Activated CD4-positive, alpha-beta memory T cell treated with anti-CD3 and anti-CD28 coated beads for 36 hours (primary cell): ENCODE data around the gene KDM4B. TPM values are rescaled to one million over a fixed set of nuclear protein-coding genes. Genes with fewer than 3 reads are reported as not detected.
"Not testable (repeated sequence)": the region's sequence is repeated elsewhere in the genome, so short reads cannot be mapped to it uniquely, and the experiment has no call there.

ENCODE experiments used
- CTCF ChIA-PET: fragments of 350-600 bp; sonication (Branson Sonifier 250); formaldehyde crosslinking; loops from one replicate; lab custom pipeline; 2021; ENCODE audit warnings: antibody characterized with exemption, inconsistent platforms; lab: Charles Lee
- POLR2A ChIA-PET: fragments of 350-600 bp; sonication (Branson Sonifier 250); formaldehyde crosslinking; loops from one replicate; lab custom pipeline; 2021; ENCODE audit warnings: antibody characterized with exemption; lab: Charles Lee
- DNase-seq: peaks from one replicate; pipeline ENCODE4 v3.0.0-alpha.2; 2020
- H3K27ac Mint-ChIP-seq: one replicate; pipeline ENCODE4 v1.8.0; 2021; ENCODE audit warnings: mixed read lengths
- H3K27me3 Mint-ChIP-seq: one replicate; pipeline ENCODE4 v1.8.0; 2021; ENCODE audit warnings: mixed read lengths
- H3K36me3 Mint-ChIP-seq: one replicate; pipeline ENCODE4 v1.8.0; 2021; ENCODE audit warnings: mixed read lengths
- H3K4me1 Mint-ChIP-seq: one replicate; pipeline ENCODE4 v1.8.0; 2021; ENCODE audit warnings: low read depth, mixed read lengths
- H3K4me3 Mint-ChIP-seq: one replicate; pipeline ENCODE4 v1.8.0; 2021; ENCODE audit warnings: mild to moderate bottlenecking, mixed read lengths
- H3K9me3 Mint-ChIP-seq: one replicate; pipeline ENCODE4 v1.8.0; 2021; ENCODE audit warnings: mixed read lengths
- intact Hi-C: fragments of 100-400 bp; cut with micrococcal nuclease; formaldehyde crosslinking; loops from one replicate; pipeline ENCODE4 v1.15.1; 2023
- total RNA-seq, 2 experiments: library from RNA; stranded (reverse); gene quantifications; one replicate each; pipeline ENCODE4 v1.2.3, GENCODE V29; 2021

KDM4B gene
- total RNA-seq, 2 experiments from 2014 or later: 19.2 to 20.6 TPM

DNA sequence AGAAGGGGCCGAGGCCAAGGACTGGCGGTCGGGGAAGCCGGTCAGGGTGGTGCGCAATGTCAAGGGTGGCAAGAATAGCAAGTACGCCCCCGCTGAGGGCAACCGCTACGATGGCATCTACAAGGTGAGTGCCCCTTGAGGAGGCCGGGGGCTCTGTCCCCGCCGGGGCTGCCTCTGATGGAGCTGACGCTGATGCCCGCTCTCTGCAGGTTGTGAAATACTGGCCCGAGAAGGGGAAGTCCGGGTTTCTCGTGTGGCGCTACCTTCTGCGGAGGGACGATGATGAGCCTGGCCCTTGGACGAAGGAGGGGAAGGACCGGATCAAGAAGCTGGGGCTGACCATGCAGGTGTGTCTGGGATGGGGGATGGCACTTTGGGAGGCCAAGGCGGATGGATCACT is 18.3 kb upstream of the KDM4B start:
- intact Hi-C loops, CTCF ChIA-PET, H3K4me1 Mint-ChIP-seq, H3K27ac Mint-ChIP-seq, POLR2A ChIA-PET, H3K27me3 Mint-ChIP-seq, H3K9me3 Mint-ChIP-seq, H3K4me3 Mint-ChIP-seq, DNase-seq: not testable (repeated sequence)
- peaks cover 68% of the 10 kb centered on the region for H3K36me3 Mint-ChIP-seq

DNA sequence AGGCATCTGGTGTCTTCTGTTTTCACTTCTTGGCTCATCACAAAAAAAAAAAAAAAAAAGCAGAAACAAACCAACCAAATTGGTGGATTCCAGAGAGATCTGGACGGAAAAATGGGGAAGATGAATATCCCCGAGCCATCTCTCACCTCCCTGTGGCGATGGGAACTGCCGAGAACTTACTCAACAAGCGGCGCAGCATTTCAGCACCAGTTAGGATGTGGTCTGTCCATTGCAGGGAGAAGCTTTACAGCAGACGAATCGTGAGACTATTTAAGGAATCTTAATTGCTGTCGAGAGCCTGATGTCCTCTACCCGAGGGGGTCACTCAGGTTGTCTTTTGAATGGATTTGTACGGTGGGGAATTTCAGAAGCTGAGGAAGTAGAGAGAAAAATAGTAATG is 17.3 kb upstream of the KDM4B start:
- peaks cover 65% of the 10 kb centered on the region for H3K36me3 Mint-ChIP-seq
- intact Hi-C loops: no loop called here

GRCh38 chr19:4952945-4953344 is 16.0 kb upstream of the KDM4B start:
- H3K36me3 Mint-ChIP-seq: peaks cover 60% of the 10 kb centered on the region
- no peak for DNase-seq
- ChIA-PET POLR2A (no interaction called here), CTCF (no interaction called here)
- no peaks in the 10 kb centered on the region for H3K4me1 Mint-ChIP-seq
- no peaks in the 10 kb centered on the region for H3K9me3 Mint-ChIP-seq
- no peak overlapping the region for H3K4me3 Mint-ChIP-seq
- H3K27ac Mint-ChIP-seq: no peak overlapping the region
- intact Hi-C loops: no loop called here
- no peaks in the 10 kb centered on the region for H3K27me3 Mint-ChIP-seq

More for the DNA sequence above, 17.3 kb upstream of the KDM4B start:
- no peak for DNase-seq
- no peak overlapping the region for H3K27ac Mint-ChIP-seq
- CTCF ChIA-PET: no interaction called here
- H3K4me1 Mint-ChIP-seq: no peaks in the 10 kb centered on the region
- POLR2A ChIA-PET: no interaction called here
- no peaks in the 10 kb centered on the region for H3K9me3 Mint-ChIP-seq
- H3K27me3 Mint-ChIP-seq: no peaks in the 10 kb centered on the region
- no peak overlapping the region for H3K4me3 Mint-ChIP-seq

DNA sequence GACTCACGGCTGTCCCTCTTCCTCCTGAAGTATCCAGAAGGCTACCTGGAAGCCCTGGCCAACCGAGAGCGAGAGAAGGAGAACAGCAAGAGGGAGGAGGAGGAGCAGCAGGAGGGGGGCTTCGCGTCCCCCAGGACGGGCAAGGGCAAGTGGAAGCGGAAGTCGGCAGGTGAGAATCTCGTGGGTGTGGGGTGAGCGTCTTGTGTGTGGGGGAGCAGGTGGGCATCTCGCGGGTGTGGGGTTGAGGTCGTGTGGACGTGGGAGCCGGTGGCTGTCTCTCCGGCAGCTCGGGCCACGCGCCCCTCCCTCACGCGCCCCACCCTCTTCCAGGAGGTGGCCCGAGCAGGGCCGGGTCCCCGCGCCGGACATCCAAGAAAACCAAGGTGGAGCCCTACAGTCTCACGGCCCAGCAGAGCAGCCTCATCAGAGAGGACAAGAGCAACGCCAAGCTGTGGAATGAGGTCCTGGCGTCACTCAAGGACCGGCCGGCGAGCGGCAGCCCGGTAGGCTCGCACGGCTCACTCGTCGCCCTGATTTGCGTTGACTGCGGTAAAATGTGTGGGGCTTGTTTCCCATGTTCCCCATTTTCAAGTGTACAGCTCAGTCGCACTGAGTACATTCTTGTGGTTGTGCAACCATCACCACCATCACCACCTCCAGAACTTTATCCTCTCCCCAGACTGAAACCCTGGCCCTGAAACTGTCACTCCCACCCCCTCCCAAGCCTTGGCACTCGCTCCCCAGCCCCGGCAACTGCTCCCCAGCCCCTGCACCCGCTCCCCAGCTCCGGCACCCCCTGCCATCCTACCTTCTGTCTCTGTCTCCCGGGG is 14.4 kb upstream of the KDM4B start:
- CTCF ChIA-PET, H3K27ac Mint-ChIP-seq, H3K9me3 Mint-ChIP-seq, POLR2A ChIA-PET, DNase-seq, H3K4me1 Mint-ChIP-seq, H3K4me3 Mint-ChIP-seq, H3K27me3 Mint-ChIP-seq, intact Hi-C loops: not testable (repeated sequence)
- peaks cover 55% of the 10 kb centered on the region for H3K36me3 Mint-ChIP-seq

- peaks cover 56% of the 10 kb centered on the region for H3K36me3 Mint-ChIP-seq
- ChIA-PET POLR2A (no interaction called here), CTCF (no interaction called here)
- no peaks in the 10 kb centered on the region for H3K9me3 Mint-ChIP-seq
- no peaks in the 10 kb centered on the region for H3K4me1 Mint-ChIP-seq
- intact Hi-C loops: no loop called here
- no peak overlapping the region for H3K27ac Mint-ChIP-seq
- no peaks in the 10 kb centered on the region for H3K27me3 Mint-ChIP-seq
- H3K4me3 Mint-ChIP-seq: no peak overlapping the region
- DNase-seq: no peak
These were observed 13.6 kb upstream of the KDM4B start for GRCh38 chr19:4955274-4955673.

DNA sequence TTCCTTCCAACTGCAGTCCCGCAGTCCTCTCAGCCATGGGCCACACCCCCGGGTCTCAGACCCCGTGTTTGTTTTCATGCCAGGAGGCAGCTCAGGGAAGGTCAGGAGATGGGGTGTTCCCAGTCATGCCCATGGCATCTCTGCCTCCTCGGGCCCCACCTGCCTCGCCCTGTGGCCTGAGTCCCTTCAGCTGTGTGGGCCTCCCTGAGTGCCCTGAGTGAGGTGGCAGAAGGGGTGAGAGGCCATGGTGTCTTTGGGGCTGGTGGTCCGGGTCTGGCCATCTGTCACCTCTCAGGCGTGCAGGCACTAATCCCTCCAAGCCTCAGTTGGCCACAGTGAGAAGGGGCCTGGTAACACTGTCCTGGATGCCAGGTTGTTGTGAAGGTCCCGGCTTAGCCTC is 10.9 kb upstream of the KDM4B start:
- H3K36me3 Mint-ChIP-seq: peaks cover 47% of the 10 kb centered on the region
- ChIA-PET CTCF (interaction anchor here (0.5 kb wide), 1 partner anchor 199 kb away, joined by 5 read pairs; no protein-coding TSS in a partner anchor), POLR2A (interaction anchor here (1.6 kb wide), 1 partner anchor 10 kb away, joined by 5 read pairs; no protein-coding TSS in a partner anchor)
- no peak overlapping the region for H3K4me3 Mint-ChIP-seq
- no peak for DNase-seq
- H3K9me3 Mint-ChIP-seq: no peaks in the 10 kb centered on the region
- H3K27me3 Mint-ChIP-seq: no peaks in the 10 kb centered on the region
- H3K4me1 Mint-ChIP-seq: no peaks in the 10 kb centered on the region
- no peak overlapping the region for H3K27ac Mint-ChIP-seq
- intact Hi-C loops: no loop called here

DNA sequence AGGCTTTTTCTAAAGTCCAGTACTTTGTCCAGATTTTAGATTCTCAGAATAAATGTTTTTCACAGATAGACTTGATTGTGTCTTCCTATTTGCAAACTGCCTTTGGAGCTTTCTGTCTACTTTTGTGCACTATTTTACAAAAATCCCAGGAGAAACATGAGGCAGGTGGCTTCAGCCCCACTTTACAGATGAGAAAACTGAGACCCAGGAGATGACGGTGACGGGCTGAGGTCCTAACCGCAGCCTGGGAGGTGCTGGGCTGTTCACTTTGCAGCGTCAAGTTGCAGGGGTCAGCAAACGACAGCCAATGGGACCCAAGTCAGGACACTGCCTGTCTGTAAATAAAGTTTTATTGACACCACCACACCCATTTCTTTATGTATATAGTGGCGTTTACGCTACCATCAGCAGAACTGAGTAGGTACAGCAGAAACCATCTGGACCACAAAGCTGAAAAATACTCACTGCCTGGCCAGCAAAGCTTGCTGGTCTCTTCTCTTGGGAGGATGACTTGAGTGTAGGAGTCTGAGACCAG is 6.8 kb upstream of the KDM4B start:
- ChIA-PET CTCF (no interaction called here), POLR2A (no interaction called here)
- intact Hi-C loops: no loop called here
- H3K4me3 Mint-ChIP-seq: no peak overlapping the region
- H3K9me3 Mint-ChIP-seq: no peaks in the 10 kb centered on the region
- H3K27ac Mint-ChIP-seq: no peak overlapping the region
- DNase-seq: no peak
- H3K36me3 Mint-ChIP-seq: peaks cover 26% of the 10 kb centered on the region
- no peaks in the 10 kb centered on the region for H3K27me3 Mint-ChIP-seq
- H3K4me1 Mint-ChIP-seq: no peaks in the 10 kb centered on the region

DNA sequence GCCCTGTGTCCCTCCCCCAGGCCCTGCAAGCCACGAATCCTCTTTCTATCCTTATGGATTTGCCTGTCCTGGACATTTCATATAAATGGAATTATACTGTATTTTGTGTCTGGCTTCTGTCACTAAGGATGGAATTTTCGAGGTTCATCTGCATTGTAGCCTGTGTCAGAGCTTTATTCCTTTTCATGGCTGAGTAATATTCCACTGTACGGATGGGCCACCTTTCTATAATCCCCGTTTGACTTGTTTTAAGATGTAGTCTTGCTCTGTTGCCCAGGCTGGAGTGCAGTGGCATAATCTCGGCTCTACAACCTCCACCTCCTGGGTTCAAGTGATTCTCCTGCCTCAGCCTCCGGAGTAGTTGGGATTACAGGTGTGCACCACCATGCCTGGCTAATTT is 3.9 kb upstream of the KDM4B start:
- Mint-ChIP-seq H3K27ac (no peak overlapping the region), H3K36me3 (peaks cover 23% of the 10 kb centered on the region)
- intact Hi-C loops: no loop called here

DNA sequence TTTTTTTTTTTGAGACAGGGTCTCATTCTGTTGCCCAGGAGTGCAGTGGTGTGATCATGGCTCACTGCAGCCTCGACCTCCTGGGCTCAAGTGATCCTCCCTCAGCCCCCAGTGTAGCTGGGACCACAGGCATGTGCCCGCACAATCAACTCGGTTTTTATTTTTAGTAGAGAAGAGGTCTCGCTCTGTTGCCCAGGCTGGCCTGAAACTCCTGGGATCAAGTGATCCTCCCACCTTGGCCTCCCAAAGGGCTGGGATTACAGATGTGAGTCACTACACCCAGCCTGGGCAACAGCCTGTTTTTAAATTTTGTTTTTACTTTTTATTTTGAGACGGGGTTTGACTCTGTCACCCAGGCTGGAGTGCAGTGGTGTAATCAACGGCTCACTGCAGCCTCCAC is 2.3 kb upstream of the KDM4B start:
- Mint-ChIP-seq H3K36me3 (peaks cover 22% of the 10 kb centered on the region), H3K4me3 (no peak overlapping the region), H3K27ac (no peak overlapping the region), H3K9me3 (no peaks in the 10 kb centered on the region), H3K27me3 (no peaks in the 10 kb centered on the region), H3K4me1 (peaks cover 25% of the 10 kb centered on the region)
- CTCF ChIA-PET: interaction anchor here (1.2 kb wide), 1 partner anchor 35 kb away, joined by 3 read pairs; no protein-coding TSS in a partner anchor
- intact Hi-C loops: no loop called here
- POLR2A ChIA-PET: no interaction called here
- DNase-seq: no peak

More for the DNA sequence above, 3.9 kb upstream of the KDM4B start:
- no peak for DNase-seq
- no peak overlapping the region for H3K4me3 Mint-ChIP-seq
- H3K4me1 Mint-ChIP-seq: peaks cover 11% of the 10 kb centered on the region
- H3K9me3 Mint-ChIP-seq: no peaks in the 10 kb centered on the region
- ChIA-PET CTCF (no interaction called here), POLR2A (no interaction called here)
- no peaks in the 10 kb centered on the region for H3K27me3 Mint-ChIP-seq

DNA sequence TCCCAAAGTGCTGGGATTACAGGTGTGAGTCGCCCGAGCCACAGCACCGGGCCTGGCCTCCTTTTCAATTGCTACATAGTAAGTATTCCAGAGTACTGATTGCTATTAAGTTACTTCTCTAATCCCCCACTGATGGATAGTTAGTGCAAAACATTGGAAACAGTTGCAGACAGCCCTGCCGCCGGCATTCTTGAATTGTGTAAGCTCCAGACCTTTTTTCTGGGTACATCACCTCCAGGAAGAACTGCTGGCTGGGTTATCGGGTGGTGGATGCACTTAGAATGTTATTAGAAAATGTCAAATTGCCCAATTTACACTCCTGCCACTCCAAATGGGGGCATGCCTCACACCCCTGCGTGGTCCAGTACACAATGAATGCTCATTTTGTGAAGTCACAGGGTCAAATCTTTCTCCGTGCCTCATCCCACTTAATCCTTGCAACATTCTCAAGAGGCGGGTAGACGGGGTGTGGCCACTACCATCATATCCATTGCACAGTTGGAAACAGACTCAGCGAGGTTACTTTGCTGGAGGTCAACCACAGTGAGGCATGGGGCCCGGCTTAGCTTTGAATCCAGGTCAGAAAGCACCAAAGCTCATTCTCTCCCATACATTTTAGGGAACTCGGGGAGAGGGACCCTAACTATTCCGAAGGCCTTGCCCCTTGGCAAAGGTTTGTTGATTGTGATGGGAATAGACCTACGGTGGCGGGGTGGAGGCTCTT is 1.0 kb upstream of the KDM4B start:
- peaks cover 30% of the 10 kb centered on the region for H3K4me1 Mint-ChIP-seq
- intact Hi-C loops: loop anchor here (2.0 kb wide), 3 partner anchors 53 to 243 kb away; partner anchors contain the start of gene PLIN3
- H3K36me3 Mint-ChIP-seq: peaks cover 12% of the 10 kb centered on the region
- no peak for DNase-seq
- CTCF ChIA-PET: interaction anchor here (0.6 to 1.3 kb wide), 6 partner anchors 34 to 1334 kb away, joined by 3 to 8 read pairs (median 4); no protein-coding TSS in a partner anchor
- POLR2A ChIA-PET: interaction anchor here (1.0 to 1.3 kb wide), 3 partner anchors 11 to 56 kb away, joined by 3 to 11 read pairs (median 4); no protein-coding TSS in a partner anchor
- peak overlapping the region; percentile 79 for H3K27ac Mint-ChIP-seq
- H3K27me3 Mint-ChIP-seq: no peaks in the 10 kb centered on the region
- H3K4me3 Mint-ChIP-seq: peak overlapping the region; percentile 70
- H3K9me3 Mint-ChIP-seq: no peaks in the 10 kb centered on the region

DNA sequence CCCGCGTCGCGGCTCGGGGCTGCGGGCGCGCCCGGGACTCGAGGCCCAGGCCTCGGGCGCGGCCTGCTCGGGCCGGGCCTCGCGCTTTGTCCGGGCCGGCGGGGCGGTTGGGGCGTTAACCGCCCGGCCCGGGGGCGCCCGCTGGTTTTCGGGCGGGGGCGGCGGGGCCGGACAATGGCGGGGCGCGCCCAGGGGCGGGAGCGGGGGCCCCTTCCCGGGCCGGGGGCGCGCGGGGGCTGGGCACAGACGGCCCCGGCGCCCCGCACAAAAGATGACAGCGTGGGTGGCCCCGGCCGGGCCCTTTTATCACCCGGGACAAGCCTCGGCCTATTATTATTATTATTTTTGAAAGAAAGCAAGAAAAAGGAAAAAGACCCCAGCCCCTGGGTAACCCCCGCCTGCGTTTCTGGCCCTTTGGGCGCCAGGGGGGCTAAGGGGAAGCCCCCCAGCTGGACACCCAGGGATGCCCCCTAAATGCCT is 419 bp downstream of the KDM4B start:
- ChIA-PET POLR2A (interaction anchor here (0.6 to 1.3 kb wide), 4 partner anchors 16 to 138 kb away, joined by 3 to 11 read pairs (median 4); partner anchors contain the start of gene TICAM1), CTCF (interaction anchor here (0.9 to 1.5 kb wide), 4 partner anchors 62 to 160 kb away, joined by 3 to 8 read pairs (median 3); no protein-coding TSS in a partner anchor)
- Mint-ChIP-seq H3K27me3 (no peaks in the 10 kb centered on the region), H3K36me3 (peaks cover 7% of the 10 kb centered on the region), H3K4me1 (peaks cover 31% of the 10 kb centered on the region), H3K27ac (peak overlapping the region; percentile 51), H3K4me3 (peak overlapping the region; percentile 89), H3K9me3 (no peaks in the 10 kb centered on the region)
- intact Hi-C loops: loop anchor here (2.0 kb wide), 3 partner anchors 55 to 245 kb away; partner anchors contain the start of gene PLIN3
- no peak for DNase-seq
